SK-N-MC (cell line): ENCODE data around the gene EDRF1.

Source experiments
- DNase-seq: peaks from one replicate; pipeline ENCODE4 v3.0.0-alpha.2; 2011; ENCODE audit warnings: low read depth, low spot score
- H3K27ac ChIP-seq: fragments of 200-600 bp; sonication (generic); 2 replicates; pipeline ENCODE4 v1.5.1; 2016; ENCODE audit warnings: mixed run types
- H3K36me3 ChIP-seq: fragments of 200-600 bp; sonication (generic); 2 replicates; pipeline ENCODE4 v1.6.1; 2017; ENCODE audit warnings: antibody characterized with exemption, low read length, mixed read lengths; ENCODE audit not compliant: insufficient read depth
- H3K4me3 ChIP-seq: fragments of 200-600 bp; sonication (generic); 2 replicates; pipeline ENCODE4 v1.5.1; 2016
- H3K9ac ChIP-seq: fragments of 200-600 bp; sonication (generic); 2 replicates; pipeline ENCODE4 v1.8.0; 2017; ENCODE audit warnings: mixed run types, mixed read lengths; ENCODE audit not compliant: insufficient read length
- H3K9me3 ChIP-seq: fragments of 200-600 bp; sonication (generic); 2 replicates; pipeline ENCODE4 v1.6.1; 2017; ENCODE audit warnings: low read depth, mild to moderate bottlenecking, antibody characterized with exemption, low read length, moderate library complexity, mixed read lengths
- EZH2 ChIP-seq: fragments of 200-600 bp; sonication (generic); IDR thresholded peaks from one replicate; pipeline ENCODE4 v1.6.1; 2017; ENCODE audit warnings: antibody characterized with exemption
- FOXP2 ChIP-seq: optimal IDR thresholded peaks from 2 replicates; pipeline ENCODE3; 2011; ENCODE audit warnings: mild to moderate bottlenecking, moderate library complexity; ENCODE audit not compliant: insufficient read depth; ENCODE audit errors: extremely low read length, control extremely low read depth
- POLR2AphosphoS5 ChIP-seq: IDR thresholded peaks from 2 replicates; pipeline ENCODE4 v1.6.1; 2012; ENCODE audit warnings: mild to moderate bottlenecking, low read depth, low read length, borderline replicate concordance

Gene EDRF1

GRCh38 chr10:125768219-125768855 lies 48.8 kb downstream of the EDRF1 start:
- DNase-seq, result no peak
- H3K36me3 ChIP-seq, result peaks cover 10% of the 10 kb centered on the region; the same call in 1 of the 2 replicates
- TF ChIP-seq FOXP2 (no peak), EZH2 (no peak), POLR2AphosphoS5 (no peak)
- H3K9me3 ChIP-seq, result no peaks in the 10 kb centered on the region
- no peak overlapping the region for H3K4me3 ChIP-seq
- H3K9ac ChIP-seq, result no peak overlapping the region
- H3K27ac ChIP-seq, result no peak overlapping the region

GRCh38 chr10:125769175-125769574 lies 49.7 kb downstream of the EDRF1 start:
- H3K36me3 ChIP-seq, result peaks cover 4% of the 10 kb centered on the region; the same call in 1 of the 2 replicates
- no peak overlapping the region for H3K4me3 ChIP-seq
- no peak overlapping the region for H3K9ac ChIP-seq
- DNase-seq, result no peak
- no peak for TF ChIP-seq POLR2AphosphoS5
- TF ChIP-seq FOXP2, result no peak
- no peak for TF ChIP-seq EZH2
- no peaks in the 10 kb centered on the region for H3K9me3 ChIP-seq
- no peak overlapping the region for H3K27ac ChIP-seq

- no peak for TF ChIP-seq FOXP2
- no peak overlapping the region for H3K9ac ChIP-seq
- H3K4me3 ChIP-seq, result no peak overlapping the region
- no peak overlapping the region for H3K27ac ChIP-seq
- no peaks in the 10 kb centered on the region for H3K36me3 ChIP-seq
- DNase-seq, result no peak
- no peaks in the 10 kb centered on the region for H3K9me3 ChIP-seq
These were observed 51.3 kb downstream of the EDRF1 start for GRCh38 chr10:125770844-125771243.

- no peaks in the 10 kb centered on the region for H3K36me3 ChIP-seq
- H3K9ac ChIP-seq, result no peak overlapping the region
- no peak overlapping the region for H3K4me3 ChIP-seq
- no peak for DNase-seq
- TF ChIP-seq FOXP2 (no peak), EZH2 (no peak), POLR2AphosphoS5 (no peak)
- H3K9me3 ChIP-seq, result no peaks in the 10 kb centered on the region
- H3K27ac ChIP-seq, result no peak overlapping the region
These were observed 52.8 kb downstream of the EDRF1 start for GRCh38 chr10:125772112-125772863.

GRCh38 chr10:125772864-125773180 lies 53.3 kb downstream of the EDRF1 start:
- Histone ChIP-seq H3K9ac (no peak overlapping the region), H3K9me3 (no peaks in the 10 kb centered on the region), H3K4me3 (no peak overlapping the region), H3K27ac (no peak overlapping the region), H3K36me3 (no peaks in the 10 kb centered on the region)
- DNase-seq, result no peak
- TF ChIP-seq FOXP2 (no peak), EZH2 (no peak), POLR2AphosphoS5 (no peak)

GRCh38 chr10:125773687-125774543 lies 54.4 kb downstream of the EDRF1 start:
- no peak for TF ChIP-seq FOXP2
- no peak for TF ChIP-seq EZH2
- no peak for TF ChIP-seq POLR2AphosphoS5
- Histone ChIP-seq H3K27ac (no peak overlapping the region), H3K9me3 (no peaks in the 10 kb centered on the region), H3K4me3 (no peak overlapping the region), H3K36me3 (no peaks in the 10 kb centered on the region), H3K9ac (no peak overlapping the region)
- no peak for DNase-seq

GRCh38 chr10:125774581-125775191 lies 55.2 kb downstream of the EDRF1 start:
- no peak overlapping the region for H3K4me3 ChIP-seq
- no peaks in the 10 kb centered on the region for H3K36me3 ChIP-seq
- H3K9me3 ChIP-seq, result no peaks in the 10 kb centered on the region
- no peak overlapping the region for H3K9ac ChIP-seq
- no peak for DNase-seq
- no peak overlapping the region for H3K27ac ChIP-seq
- TF ChIP-seq FOXP2, result no peak
- no peak for TF ChIP-seq EZH2
- TF ChIP-seq POLR2AphosphoS5, result no peak

GRCh38 chr10:125775491-125776106 lies 56.1 kb downstream of the EDRF1 start, which contains the start of gene MMP21:
Gene MMP21, minus strand, starts transcription at chr10:125775821. Its CDS starts 0 bp downstream, at chr10:125775821.
- TF ChIP-seq POLR2AphosphoS5, result no peak
- TF ChIP-seq FOXP2, result no peak
- TF ChIP-seq EZH2, result no peak
- H3K36me3 ChIP-seq, result no peaks in the 10 kb centered on the region
- H3K9ac ChIP-seq, result no peak within 1 kb of the TSS
- no peak within 1 kb of the TSS for H3K27ac ChIP-seq
- H3K4me3 ChIP-seq, result no peak within 1 kb of the TSS
- H3K9me3 ChIP-seq, result no peaks in the 10 kb centered on the region
- DNase-seq, result no peak
